Inflammatory macrophage treated with lipopolysaccharide for 1 hour (primary cell): ENCODE results near the gene KHDC1.
"Not testable (repeated sequence)": the region's sequence is repeated elsewhere in the genome, so short reads cannot be mapped to it uniquely, and the experiment has no call there.

Experiments
- DNase-seq, 2 donors: peaks; one replicate each; pipeline ENCODE4 v3.0.0-alpha.2; 2020 to 2022

KHDC1 gene

DNA sequence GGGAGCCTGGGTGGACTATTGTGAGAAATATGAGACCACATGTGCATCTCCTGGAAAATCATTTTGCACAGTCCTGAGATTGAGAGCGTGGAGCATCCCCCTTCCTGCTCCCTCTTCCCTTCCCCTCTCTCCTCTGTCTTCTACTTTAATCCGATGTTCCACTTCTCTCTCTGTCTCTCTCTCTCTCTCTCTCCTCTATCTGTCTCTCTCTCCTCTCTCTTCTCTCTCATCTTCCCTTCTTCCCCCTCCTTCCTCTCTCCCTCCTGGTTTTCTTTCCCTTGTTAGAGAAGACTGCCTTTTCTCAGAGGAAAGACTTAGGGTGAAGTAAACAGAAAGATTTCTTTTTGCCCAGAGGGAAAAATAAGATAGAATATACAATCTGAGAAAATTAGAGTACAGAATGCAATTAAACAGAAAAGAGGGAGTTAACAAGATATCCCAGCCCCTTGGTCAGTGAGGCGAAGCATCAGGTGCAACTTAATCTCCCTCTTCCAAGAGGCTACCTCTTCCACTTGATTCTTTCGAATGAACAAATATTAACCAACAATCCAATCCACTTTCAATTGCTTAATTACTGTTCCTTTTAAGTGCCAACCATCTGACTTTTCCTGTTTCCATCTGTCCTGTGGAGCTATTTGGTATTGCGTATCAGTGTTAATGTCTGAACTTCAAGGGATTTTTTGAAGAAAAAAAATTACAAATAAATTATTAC lies 14.6 kb downstream of the KHDC1 start:
- no peak for DNase-seq

GRCh38 chr6:73242001-73242400 lies 21.0 kb downstream of the KHDC1 start:
- DNase-seq = no peak

DNA sequence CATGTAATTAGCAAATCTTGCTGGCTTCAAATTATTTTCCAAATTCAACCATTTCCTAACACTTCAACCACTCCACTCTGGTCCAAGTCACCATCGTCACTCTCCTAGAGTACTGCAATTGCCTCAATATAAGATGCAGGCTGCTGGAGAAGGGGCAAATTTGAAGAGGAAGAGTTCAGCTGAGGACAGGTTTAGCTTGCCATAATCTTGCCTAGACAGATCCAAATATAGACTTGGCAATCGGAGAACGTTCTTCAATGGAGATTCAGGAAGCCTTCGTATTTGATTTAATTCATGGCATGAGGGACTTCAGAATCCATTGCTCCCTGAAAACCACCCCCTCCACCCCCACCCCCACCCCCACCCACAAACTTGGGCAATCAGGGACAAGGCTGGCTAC lies 22.3 kb downstream of the KHDC1 start:
- no peak for DNase-seq

GRCh38 chr6:73236144-73236750 lies 26.7 kb downstream of the KHDC1 start:
- no peak for DNase-seq

DNA sequence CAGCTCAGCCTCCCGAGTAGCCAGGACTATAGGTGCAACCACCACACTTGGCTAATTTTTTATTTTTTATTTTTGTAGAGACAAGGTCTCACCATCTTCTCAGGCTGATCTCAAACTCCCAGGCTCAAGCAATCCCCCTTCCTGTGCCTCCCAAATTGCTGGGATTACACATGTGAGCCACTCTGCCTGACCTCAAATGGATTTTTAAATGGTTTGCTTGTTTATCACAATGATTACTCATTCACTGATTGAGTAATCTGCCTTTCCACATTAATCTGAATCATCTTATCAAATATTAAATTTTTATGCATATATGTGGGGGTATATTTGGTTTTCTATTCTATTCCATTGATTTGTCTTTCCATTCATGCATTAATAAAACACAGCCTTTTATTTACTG lies 28.3 kb downstream of the KHDC1 start:
- no peak for DNase-seq

DNA sequence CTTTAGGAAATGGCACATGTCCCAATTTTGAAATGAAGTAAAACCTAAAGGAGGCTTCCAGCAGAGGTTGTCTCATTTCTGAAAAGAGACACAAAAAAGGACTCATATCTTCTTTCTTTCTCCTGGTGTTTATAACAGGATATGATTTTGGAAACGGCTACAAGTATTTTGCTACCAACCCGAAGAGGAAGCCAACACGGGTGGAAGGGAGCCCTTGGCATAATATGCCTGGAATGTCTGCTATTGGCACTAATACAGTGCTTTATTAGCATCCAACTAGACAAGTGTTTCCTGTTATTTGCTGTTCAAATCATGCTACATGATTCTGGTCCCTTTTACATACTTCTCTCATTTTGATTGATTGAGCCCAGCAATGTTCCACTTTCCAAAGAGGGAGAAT lies 29.0 kb downstream of the KHDC1 start:
- not testable (repeated sequence) for DNase-seq

DNA sequence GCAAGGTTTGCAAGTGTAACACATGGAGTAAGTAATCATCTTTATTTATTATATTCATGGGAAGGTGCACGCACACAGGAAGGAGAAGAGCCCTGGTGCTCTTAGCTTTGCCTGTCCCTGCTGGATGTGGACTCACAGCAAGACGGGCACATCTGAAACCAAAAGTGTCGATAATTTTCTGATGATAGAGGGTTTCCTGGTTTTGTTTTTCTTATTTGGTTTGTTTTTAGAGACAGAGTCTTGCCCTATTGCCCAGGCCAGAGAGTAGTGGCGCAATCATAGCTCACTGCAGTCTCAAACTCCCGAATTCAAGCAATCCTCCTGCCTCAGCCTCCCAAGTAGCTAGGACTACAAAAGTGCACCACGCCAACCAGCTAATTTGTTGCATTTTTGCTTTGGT lies 29.9 kb downstream of the KHDC1 start:
- DNase-seq = no peak

- peak; percentile 43 to 75 for DNase-seq
These were observed 31.0 kb downstream of the KHDC1 start for GRCh38 chr6:73231986-73232391.

GRCh38 chr6:73227606-73228255 lies 35.3 kb downstream of the KHDC1 start:
- DNase-seq = no peak

DNA sequence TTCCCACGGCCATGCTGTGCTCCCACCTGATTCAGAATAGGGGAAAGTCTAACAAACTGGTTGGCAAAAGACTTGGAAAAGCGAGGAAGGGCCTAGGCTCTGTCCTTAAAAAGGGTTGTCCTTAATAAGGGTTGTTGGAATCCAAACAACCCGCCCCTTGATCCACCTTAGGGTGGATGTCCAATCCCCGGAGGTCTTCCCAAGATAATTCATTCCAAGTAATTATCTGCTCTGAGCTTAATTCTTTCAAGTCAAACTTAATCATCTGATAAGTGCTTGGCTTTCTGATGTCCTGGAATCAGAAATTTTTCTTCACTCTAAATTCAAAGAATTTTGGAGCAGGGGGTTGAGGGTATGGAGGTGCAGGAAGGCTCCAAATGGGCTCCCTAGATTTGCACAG lies 37.6 kb downstream of the KHDC1 start, which contains the start of gene KHDC1L:
KHDC1L (minus strand) TSS at position 101 of the 400 bp plus-strand sequence; CDS start at position 13, 88 bp downstream.
- DNase-seq = no peak

DNA sequence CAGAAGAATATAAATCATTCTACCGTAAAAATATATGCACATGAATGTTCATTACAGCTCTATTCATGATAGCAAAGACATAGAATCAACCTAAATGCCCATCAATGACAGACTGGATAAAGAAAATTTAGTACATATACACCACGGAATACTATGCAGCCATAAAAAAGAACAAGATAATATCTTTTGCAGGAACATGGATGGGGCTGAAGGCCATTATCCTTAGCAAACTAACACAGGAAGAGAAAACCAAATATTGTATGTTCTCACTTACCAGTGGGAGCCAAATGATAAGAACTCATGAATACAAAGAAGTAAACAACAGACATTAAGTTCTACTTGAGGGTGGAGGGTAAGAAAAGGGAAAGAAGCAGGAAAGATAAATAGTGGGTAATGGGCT lies 46.1 kb downstream of the KHDC1 start:
- no peak for DNase-seq

- DNase-seq = no peak
These were observed 53.9 kb downstream of the KHDC1 start for GRCh38 chr6:73209117-73209516.

DNA sequence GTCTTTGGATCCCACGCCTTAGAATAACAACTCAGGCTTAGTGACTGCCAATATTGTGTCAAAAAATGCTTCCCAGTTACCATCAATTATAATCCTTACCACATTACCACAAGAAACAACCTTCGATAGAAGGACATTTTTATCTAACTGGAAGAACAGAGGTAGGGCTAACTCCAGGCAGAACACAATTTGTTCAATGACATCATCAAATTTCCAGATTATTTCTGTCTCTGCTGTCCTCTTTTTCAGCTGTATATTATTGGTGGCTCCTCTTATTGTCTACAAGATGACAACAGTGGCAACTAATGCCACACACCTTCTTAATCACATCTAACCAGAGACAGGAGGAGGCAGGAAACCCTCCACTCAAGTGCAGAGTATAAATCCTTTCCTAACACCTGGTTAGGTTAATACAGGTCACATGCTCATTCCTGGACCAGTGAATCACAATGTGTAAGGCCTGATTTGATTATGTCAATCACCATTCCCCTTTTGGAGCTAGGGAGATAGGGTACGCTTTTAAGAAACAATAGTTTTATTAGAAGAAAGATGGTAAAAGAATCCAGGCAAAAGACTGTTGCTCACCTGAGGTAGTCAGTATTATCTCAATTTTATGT lies 55.7 kb downstream of the KHDC1 start:
- DNase-seq = no peak

GRCh38 chr6:73204252-73204651 lies 58.7 kb downstream of the KHDC1 start:
- DNase-seq = no peak

DNA sequence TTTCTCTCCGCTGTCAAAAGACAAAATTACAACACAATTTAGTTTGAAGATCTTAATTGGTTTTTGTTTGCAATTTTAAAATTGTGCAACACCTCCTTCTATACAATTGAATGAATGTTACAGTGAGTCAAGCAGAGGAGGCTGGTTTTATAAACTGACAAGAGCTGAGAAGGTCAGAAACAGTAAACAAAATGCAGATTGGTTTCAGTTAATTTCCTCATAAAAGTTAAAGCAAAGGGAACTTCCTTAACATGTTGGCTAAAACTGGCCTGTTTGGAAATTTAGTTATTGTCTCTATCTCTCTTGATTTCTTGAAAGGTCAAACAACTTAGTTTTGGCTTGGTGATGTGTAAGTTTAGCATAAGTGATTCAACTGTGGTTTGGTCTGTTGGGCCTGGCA lies 59.9 kb downstream of the KHDC1 start:
- no peak for DNase-seq

GRCh38 chr6:73200735-73201134 lies 62.3 kb downstream of the KHDC1 start:
- DNase-seq = no peak

- no peak for DNase-seq
These were observed 62.7 kb downstream of the KHDC1 start for GRCh38 chr6:73200247-73200646.

DNA sequence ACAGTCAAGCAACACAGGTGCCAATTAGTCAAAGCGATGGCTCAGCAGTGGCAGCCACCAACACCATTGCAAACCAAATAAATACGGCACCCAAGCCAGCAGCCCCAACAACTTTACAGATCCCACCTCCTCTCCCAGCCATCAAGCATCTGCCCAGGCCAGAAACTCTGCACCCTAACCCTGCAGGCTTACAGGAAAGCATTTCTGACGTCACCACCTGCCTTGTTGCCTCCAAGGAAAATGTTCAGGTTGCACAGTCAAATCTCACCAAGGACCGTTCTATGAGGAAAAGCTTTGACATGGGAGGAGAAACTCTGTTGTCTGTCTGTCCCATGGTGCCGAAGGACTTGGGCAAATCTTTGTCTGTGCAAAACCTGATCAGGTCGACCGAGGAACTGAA lies 68.3 kb downstream of the KHDC1 start:
- DNase-seq = no peak

GRCh38 chr6:73193302-73193701 lies 69.7 kb downstream of the KHDC1 start:
- not testable (repeated sequence) for DNase-seq
